A204.1 (cell line): ENCODE data around the gene ENTREP3.

Source experiments
- FAIRE-seq: peaks from 2 replicates; lab custom pipeline; 2012; peaks lifted over from hg19 to GRCh38; lab: Jason Lieb, UNC

ENTREP3 gene

DNA sequence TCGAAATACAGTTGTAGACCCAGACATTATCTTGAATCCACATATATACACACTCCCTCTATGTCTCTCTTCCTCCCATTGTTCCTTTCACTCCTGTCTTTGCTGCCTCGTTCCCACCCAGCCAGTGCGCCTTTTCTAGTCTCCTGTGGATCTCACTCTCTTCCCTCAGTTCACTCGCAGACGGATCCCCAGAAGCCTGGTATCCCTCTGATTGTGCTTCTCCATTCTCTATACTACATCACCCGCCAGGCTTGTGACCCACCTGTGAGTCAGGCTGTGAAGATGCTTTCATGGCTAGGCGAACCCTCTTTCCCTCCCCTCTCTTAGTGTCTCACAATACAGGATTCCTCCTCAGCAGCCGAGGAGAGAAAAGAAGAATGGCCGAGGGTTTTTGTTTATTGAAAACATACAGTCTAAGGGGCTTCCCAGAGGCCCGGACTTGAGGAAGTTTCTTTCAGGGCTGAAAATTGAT, 23.4 kb upstream of the ENTREP3 start:
- FAIRE-seq: no peak

DNA sequence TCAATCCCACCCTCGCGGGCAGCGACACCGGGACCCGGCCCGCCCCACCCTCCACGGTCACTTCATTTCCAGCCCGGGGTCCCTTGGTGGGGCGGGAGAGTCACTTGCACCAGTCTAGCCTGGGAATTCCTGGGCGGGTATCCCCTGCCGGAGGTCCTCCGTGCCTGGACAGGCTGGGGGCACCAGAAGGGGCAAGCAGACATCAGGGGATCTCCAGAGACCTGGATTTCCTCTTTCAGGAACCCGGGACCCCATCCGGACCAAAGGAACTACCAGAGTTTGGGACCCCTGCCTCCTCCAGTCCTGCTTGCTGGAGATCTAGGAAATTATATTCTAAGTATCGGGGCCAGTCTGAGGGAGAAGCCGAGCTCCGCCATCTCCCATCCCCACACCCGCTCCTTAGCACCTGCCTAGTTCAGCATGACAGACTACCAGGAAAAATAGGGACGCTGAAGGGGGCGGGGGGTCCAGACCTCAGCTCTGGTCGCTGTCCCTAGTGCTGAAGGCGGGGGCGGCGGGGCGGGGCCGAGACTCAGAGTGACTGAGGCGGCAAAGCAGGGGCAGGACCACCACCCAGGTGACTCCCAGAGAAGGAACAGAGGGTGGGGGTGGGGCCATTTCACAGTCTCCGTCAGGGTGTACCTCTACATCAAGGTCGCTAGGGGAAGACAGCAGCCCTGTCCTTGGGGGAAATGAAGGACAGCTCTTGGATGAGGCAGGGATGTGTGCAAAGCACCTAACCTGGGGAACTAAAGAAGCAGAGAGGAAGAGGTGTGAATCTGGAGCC, 22.8 kb upstream of the ENTREP3 start:
- no peak for FAIRE-seq

DNA sequence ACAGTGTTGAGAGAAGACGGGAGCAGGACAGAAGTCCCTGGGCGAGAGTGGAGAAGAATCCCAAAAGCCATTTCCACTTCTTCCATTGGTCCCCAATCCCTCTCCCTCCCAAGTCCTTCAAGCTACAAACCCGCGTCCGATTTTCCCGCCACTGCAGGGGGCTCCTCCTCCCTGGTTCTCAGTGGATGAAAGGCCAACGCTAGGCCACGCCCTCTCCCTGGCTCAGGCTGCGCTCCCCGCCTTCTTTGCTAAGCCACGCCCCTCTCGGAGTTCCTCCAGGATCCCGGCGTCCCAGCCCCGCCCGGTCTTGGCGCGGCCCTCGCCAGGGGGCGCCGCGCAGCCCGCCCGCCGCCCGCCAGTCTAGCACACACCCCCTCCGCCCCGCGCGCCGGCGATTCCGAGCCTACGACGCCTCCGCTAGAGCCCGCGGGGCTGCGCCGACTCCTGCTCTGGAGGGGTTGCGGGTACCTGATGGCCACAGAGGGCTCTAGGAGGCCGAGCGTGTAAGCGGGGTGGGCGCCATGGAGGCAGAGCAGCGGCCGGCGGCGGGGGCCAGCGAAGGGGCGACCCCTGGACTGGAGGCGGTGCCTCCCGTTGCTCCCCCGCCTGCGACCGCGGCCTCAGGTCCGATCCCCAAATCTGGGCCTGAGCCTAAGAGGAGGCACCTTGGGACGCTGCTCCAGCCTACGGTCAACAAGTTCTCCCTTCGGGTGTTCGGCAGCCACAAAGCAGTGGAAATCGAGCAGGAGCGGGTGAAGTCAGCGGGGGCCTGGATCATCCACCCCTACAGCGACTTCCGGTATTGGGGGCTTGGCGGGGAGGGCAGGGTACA, 22.0 kb upstream of the ENTREP3 start, which contains the start of gene HCN3:
HCN3 (plus strand) TSS at position 394 of the 832 bp plus-strand sequence; CDS start at position 522, 128 bp downstream.
- no peak for FAIRE-seq

DNA sequence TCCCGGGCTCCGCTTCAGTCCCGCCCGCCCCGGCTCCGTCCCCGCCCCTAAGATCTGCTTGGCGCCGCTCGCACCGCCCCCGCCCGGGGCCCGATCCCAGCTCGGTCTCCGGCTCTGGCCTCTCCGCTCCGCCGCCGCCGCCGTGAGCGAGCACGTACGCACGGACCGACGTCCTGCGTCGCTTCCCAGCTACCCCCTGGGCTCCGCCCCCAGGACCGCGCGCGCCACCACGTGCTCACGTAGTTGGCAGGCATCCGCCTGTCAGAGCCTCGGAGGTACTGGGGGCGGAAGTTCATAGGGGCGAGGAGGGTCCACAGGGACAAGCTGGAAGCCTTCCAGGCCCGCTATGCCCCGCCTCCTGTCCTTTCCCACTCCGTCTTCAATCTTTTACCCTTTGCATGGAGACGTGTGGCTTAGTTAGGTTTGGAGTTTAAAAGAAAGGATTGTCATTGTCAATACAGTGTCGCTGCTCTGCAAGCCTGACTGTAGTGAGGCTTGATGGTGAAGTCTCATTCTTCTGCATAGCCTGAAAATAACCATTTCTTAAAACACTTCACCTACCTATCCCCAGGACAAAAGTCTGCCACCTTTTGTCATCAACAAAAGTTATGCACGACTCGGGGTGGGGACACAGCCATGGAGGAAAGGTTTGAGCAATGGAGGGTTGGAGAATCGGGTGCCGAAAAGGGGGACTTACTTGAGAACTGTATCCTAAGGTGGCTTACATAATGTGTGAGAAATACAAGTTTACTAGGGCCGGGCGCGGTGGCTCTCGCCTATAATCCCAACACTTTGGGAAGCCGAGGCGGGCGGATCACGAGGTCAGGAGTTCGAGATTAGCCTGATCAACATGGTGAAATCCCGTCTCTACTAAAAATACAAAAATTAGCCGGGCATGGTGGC, 18.3 kb upstream of the ENTREP3 start, which contains the start of gene CLK2:
CLK2 (minus strand) TSS at position 162 of the 903 bp plus-strand sequence. CDS start 2,527 bp downstream, outside the sequence.
- FAIRE-seq: peak; percentile 6

DNA sequence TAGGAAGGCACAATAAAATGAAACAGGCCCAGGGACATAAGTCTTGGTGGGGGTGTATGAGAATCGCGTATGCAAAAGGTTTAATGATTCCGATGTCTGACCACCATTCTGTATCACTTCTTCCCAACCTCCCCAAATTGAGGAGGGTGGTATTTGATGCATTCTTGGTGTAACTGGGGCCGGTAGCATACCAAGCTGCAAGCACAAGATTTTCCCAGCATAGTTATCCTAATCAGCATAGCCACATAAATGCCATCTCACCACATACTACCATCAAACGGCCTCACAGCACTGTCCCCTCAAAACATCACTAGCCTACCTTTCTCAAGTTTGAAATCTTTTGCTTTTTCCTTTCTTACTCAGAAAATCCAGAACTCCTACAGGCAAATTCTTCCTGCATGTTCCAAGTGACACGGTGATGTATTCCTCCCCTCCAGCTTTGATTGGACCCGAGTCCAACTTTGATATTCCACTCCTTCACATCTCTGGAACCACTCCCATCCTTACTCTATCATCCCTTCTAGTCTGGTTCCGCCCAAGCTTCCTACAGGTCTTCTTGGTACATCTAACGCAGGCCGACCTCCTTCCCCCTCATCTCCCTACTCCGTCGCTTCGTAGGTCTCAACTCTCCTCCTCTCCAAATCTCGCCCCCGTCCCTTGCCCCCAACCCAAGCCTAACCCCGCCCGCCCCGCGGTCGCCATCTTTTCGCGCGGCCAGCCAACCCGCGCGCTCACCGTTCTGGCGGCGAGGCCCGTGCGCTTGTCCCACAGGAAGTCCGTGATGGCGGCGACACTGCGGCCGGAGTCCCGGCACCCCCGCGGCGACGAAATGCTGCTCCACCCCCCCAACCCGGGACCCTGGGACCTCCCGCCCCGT, 17.4 kb upstream of the ENTREP3 start:
- FAIRE-seq: no peak

DNA sequence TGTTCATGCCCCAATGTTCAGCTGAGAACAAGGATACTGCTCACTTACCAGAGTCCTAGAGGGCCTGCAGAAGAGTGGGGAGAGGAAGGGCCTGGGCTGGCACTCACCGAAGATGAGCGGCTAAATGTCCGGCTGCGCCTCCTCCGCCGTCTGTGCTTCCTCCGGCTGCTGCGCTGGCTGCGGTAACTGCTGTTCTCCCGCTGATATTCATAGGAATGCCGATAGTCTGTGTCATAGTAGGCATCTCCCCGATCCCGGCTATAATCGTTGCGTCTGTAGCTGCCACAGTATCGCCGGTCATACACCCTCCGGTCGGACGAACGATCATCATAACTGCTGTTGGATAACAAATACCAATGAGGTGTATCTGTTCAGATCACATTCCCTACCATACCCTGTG, 14.1 kb upstream of the ENTREP3 start:
- FAIRE-seq: no peak

DNA sequence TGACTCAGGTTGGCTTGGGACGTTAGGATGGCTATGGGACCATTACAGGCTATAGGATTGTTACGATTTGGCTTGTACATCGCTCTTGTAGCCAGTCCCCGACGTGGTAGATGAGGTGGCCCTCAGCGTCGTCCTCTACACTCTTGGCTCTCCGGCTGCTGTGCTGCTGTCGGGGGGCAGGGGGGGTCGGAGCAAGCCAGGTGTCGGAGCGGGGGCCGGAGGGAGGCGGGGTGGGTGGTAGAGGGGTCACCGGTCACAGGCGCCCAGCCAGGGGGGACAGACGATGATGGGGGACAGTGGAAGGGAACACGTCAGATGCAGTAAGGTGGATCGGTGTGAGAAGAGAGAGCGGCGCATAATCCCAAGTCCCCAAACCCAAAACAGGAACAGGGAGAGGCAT, 13.3 kb upstream of the ENTREP3 start:
- no peak for FAIRE-seq

DNA sequence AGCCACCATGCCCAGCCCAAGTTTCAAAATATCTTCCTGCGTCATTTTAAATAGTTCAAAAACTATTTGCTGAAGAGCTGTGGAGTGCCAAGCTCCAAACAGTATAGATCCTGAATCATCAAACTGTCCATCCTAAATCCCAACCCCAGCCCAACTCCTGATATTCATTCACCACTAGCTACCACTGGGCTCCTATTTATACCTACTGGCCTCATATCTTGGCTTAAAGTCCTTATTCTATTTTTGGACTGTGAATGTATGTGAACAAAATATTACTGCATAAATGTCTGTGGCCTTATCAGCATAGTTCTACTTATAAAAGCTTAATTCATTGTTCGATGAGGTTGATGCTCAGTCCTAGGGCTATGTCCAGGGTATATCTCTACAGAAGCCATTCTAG, 12.1 kb upstream of the ENTREP3 start:
- FAIRE-seq: no peak

DNA sequence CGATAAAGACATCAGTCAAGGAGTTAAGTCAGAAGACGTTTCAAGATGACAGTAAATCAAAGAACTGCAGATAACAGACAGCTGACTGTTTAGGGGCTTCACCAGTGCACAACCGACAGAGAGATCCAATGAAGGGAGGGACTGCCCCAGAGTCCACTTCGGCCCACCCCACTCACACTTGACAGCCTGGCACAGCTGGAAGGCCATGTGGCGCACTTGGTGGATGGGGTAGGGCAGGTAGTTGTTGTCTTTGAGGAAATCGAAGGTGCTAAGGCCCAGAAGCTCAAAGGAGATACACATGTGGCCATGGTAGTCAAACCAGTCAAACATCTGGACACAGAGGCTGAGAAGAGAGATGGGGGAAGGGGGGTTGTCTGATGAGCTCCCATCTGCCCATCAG, 11.3 kb upstream of the ENTREP3 start:
- FAIRE-seq: no peak

DNA sequence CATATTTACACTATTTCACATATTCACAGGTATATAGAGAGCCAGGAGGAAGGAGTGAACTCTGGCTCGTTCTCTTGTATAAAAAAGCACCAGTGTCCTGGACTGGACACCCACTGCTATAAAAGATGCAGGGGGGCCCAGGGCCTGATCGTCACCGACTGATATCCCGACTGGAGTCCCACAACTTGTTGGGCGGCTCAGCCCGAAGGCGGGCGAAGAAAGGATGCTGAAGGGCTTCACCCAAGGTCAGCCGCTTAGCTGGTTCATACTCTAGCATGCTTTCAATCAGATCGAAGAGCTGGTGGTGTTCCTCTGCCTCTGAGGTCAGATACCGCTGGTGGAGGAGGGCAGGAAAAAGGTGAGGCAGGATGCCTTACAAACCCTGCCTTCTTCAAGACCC, 7.8 kb upstream of the ENTREP3 start:
- no peak for FAIRE-seq

DNA sequence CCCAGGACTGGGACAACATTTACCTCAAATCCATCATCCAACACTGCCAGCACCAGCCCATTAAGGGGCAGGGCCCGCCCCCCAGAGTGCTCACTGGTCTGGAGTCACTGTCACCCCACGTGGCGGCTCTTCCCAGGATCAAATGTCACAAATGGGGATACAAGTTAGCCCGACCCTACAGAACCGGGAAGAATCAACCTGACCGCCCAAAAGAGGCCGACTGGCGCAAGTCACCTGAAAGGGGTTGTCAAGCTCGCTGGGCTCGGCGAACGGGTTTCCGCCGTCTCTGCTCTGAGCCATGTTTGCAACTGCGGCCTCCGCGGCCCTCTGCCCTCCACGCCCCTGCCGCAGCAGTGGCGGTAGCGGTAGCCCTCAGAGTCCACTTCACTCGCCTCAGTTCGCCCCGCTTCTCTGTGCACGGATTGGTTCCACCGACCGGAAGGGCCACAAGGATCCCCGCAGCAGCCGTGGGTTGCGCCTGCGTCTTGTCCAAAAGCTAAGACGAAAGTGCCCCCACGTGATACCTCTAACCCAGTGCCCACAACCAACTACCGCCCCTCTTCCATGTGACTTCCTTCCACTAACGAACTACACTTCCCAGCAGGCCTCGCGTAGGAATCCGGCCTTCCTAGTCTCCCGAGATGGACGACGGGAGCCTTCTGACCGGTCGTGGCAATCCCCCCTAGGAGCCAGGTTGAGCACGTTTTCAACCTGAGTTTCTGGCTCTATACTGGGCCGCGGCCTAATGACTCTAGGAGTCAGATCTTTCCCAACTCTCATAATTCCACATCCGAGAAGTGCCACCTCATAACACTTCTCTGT, 6.8 kb upstream of the ENTREP3 start, which contains the start of gene SCAMP3:
SCAMP3 (minus strand) TSS at position 509 of the 822 bp plus-strand sequence; CDS start at position 300, 209 bp downstream.
- peak; percentile 94 for FAIRE-seq

DNA sequence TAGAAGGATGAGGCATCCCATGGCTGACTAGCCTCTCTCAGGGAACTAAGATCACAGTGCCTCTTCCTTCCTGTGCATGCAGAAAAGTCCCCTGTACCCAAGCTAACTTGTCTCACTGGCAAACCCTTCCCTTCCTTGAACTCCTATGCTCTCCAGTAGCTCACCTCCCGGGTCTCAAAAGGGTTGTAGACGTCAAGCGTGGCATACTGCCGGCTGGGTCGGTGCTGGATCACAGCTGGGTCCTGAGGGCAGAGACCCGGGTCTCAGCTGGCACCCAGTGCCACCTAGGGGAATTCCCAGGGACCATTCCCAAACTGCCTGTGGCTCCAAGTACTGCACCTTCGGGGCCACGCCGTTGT, 6.2 kb upstream of the ENTREP3 start:
- FAIRE-seq: no peak

DNA sequence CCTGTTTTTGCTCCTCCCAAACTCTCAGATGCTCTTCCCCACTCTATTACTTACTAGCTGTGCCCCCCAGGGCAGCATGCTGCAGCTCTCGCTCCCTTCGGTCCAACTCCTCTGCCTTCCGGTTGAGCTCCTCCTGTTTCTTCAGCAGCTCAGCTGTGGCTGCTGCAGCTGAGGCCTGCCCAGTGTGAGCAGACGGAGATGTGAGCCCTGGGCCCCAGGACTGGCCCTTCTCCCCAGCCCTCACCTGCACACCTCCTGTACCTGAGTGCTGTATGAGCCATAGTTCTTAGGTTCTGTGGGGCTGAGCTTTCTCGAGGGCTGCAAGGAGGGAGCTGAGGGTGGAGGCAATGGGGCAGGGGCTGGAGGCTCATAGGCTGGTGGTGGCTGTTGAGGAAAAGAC, 5.0 kb upstream of the ENTREP3 start:
- FAIRE-seq: no peak

DNA sequence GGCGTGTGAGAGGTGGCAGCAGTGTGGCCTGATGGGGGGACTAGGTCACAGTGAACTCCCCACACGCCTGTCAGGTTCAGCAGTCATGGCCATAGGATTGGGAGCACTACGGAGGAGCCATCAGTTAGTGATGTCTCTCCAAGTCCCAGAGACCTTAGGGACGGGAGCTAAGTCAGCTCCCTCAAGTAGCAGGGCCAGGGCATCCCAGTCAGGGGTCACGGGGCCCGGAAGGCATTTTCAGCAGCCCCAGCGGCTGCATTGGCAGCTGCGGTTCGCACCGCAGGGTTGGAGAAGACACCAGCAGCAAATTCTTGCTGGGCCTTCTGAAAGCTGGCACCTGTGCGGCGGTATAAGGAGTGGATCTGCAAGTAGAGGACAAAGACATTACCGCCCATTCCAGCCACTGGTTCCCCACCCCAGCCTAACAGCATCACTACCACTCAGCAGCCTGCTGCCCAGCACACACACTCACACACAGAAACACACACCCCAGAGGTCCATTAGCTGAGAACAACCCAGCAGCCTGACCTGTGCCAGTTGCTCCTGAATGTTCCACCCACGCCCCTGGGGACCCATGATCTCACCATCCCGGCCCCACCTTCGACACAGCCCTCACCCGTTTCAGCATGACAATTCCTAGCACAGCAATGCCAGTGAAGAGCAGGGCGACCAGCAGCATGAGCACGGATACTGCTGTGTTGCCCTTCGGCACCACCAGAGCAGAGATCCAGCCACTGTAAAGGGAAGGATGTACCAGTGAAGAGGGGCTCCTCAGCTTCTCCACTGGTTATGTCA, 972 bp upstream of the ENTREP3 start:
- no peak for FAIRE-seq

DNA sequence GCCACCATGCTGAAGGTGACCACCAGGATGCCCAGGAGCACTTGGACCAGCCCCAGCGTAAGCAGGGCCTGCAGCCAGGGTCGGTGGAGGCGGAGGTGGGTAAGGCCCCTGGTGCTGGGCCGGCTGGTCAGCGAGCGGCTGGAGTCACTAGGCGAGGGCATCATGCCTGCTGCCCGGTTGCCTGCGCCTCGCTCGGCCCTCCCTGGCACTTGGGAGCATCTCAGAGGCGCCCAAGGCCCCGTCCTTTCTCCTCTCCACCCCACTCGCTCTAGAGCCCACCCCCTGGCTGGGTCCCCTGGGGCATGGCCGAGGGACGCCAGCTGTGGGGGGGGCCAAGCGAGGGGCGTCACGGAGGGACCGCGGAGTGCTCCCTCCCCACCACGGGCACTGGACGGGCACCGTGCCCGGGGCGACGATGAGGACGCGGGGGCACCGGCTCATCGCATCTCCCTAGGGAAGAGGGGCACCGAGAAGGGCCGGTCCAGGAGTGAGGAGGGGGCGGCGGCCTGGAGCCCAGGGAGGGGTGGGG, 505 bp downstream of the ENTREP3 start:
- FAIRE-seq: no peak

DNA sequence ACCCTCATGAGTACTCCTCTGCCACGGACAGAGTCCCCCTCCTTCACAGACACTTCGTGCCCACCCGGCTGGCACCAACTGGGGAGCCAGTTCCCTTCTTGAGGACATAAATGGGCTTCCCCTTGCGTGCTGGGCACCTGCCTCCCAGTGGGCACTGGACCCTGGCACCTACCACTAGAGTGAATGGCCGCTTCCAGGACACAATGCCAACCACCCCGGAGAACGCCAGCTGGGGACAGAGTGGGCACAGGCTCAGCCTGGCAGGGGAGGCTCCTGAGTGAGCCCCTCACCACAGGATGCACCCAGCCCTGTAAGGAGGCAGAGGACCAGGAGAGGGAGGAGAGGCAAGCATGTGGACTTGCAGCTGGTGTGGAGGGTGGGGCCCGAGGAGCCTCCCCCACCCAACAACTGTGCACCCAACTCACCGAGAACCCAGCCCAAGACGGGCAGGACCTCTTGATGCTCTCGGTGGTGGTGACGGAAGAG, 1.0 kb downstream of the ENTREP3 start:
- no peak for FAIRE-seq

DNA sequence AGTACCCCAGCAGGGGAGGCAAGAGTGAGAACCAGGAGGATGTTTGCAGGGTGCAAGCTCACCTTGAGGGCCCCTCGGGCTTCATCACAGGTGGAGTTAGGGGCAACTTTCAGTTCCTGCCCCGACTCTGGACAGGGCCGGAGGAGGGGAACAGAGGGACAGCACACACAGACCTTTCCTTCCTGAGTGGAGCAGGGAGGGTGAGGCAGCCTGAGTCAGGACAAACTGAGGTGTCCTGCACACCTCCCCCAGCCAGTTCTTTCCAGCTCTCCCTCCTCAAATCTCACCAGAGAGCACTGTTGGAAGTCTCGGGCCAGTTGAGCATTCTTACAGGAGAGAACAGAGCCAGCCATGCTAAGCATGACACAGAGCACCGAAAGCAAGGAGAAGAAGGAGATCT, 1.5 kb downstream of the ENTREP3 start:
- no peak for FAIRE-seq

DNA sequence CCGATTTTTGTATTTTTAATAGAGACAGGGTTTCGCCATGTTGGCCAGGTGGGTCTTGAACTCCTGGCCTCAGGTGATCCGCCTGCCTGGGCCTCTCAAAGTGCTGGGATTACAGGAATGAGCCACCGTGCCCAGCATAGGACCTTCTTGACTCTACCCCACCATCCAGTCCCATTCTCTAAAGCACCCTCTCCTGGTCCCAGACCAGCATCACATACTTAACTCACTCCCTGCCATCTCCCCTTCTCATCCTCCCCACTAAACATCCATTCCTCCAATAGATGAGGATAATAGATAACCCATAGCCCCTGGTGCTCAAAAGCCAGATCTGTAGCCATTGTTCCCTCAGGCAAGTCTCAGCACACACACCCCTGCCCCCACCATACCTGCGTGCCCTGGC, 2.1 kb downstream of the ENTREP3 start:
- FAIRE-seq: no peak

DNA sequence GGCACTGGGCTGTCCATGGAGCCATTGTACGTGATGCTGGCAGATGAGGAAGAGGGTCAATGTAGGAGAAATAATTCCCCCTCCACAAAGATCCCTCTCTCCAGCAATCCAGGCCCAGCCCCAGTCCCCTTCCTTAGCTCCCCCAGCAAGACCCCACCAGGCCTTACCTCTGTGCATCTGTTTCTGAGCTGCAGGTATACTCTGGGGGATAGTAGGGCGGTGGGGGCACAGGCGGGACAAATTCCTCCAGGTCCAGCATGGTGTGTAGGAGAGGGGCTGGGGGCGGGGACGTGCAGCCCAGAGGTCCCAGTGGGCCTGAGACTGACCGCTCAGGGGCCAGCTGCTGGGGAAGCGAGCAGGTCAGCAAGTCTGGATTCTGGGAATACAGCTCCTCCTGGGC, 3.7 kb downstream of the ENTREP3 start:
- FAIRE-seq: no peak
